Umbilical cord (tissue), 1 donor: ENCODE data around the gene C2CD3. TPM values are rescaled to one million over a fixed set of nuclear protein-coding genes. Genes with fewer than 3 reads are reported as not detected.

Source experiments
- total RNA-seq: library from RNA; depleted of rRNA; stranded (reverse); fragments of >200 nt; gene quantifications from one replicate; pipeline ENCODE4 v1.2.3, GENCODE V29; 2014; ENCODE audit warnings: low replicate concordance; ENCODE audit not compliant: insufficient read depth

C2CD3 gene
- total RNA-seq, 1 donor from 2014 or later, result 19.7 TPM

Other genes starting within 250 kb of the C2CD3 start
- gene DNAJB13, start 220.0 kb downstream of the C2CD3 start, total RNA-seq, result 3.6 TPM
- gene UCP2, start 188.2 kb downstream of the C2CD3 start, total RNA-seq, result 3.1 TPM
- gene UCP3, start 161.9 kb downstream of the C2CD3 start, total RNA-seq, result 0.24 TPM
- gene PPME1, start 287 bp upstream of the C2CD3 start, total RNA-seq, result 62.6 TPM
- 24.6 TPM for gene P4HA3, start 140.6 kb upstream of the C2CD3 start, total RNA-seq
- 20.0 TPM for gene PGM2L1, start 227.4 kb upstream of the C2CD3 start, total RNA-seq